Measurements from ENCODE around the gene ACADVL.

- TF ChIP-seq CTCF (conservative IDR thresholded peaks at IDR 0.05; ENCODE audit: low read depth, low read length) (no peak), MAZ (IDR thresholded peaks at IDR 0.05; ENCODE audit: borderline replicate concordance, low read depth, low read length) (peak; percentile 28; the same call in 1 of the 2 replicates), POLR2A (IDR thresholded peaks at IDR 0.05; ENCODE audit: low read depth, low read length) (peak; percentile 95), CHD1 (IDR thresholded peaks at IDR 0.05; ENCODE audit: low read depth, low read length) (0 out of 2 replicates have a peak, but pooled peaks have one; percentile 36), SMC3 (IDR thresholded peaks at IDR 0.05; ENCODE audit: low read depth, low read length) (no peak), RAD21 (IDR thresholded peaks at IDR 0.05; ENCODE audit: low read length) (no peak), ELK1 (IDR thresholded peaks at IDR 0.05; ENCODE audit: borderline replicate concordance, low read depth, low read length) (no peak), RCOR1 (IDR thresholded peaks at IDR 0.05; ENCODE audit: insufficient replicate concordance, low read length) (no peak), FOS (IDR thresholded peaks at IDR 0.05; ENCODE audit: low read depth, low read length) (peak; percentile 83; the same call in 1 of the 2 replicates), MXI1 (IDR thresholded peaks at IDR 0.05; ENCODE audit: borderline replicate concordance, low read depth, low read length) (peak; percentile 87)
These were observed at the start of gene ACADVL, which contains the start of gene DLG4 for GRCh38 chr17:7219812-7220592.

Measured in IMR-90 (cell line).